Myocyte (in vitro differentiated cells): ENCODE measurements around the gene NANOS3. TPM values are rescaled to one million over a fixed set of nuclear protein-coding genes. Genes with fewer than 3 reads are reported as not detected.
A peak's percentile ranks its signal among the peaks of the same experiment; 100 is the strongest.
"Not testable (repeated sequence)": the region's sequence is repeated elsewhere in the genome, so short reads cannot be mapped to it uniquely, and the experiment has no call there.

Source experiments
- DNase-seq: peaks from one replicate; pipeline ENCODE4 v3.0.0-alpha.2; 2012; ENCODE audit warnings: low read depth
- total RNA-seq: library from RNA; depleted of rRNA; stranded (reverse); fragments of >200 nt; gene quantifications from 2 replicates; pipeline ENCODE4 v1.2.3, GENCODE V29; 2014

Gene NANOS3
- total RNA-seq, 1 donor from 2014 or later: not detected

GRCh38 chr19:13843104-13843921 is 33.6 kb upstream of the NANOS3 start:
- DNase-seq: no peak

- no peak for DNase-seq
These were observed 32.8 kb upstream of the NANOS3 start for GRCh38 chr19:13844130-13844631.

- DNase-seq: peak; percentile 92
These were observed 30.2 kb upstream of the NANOS3 start for GRCh38 chr19:13846557-13847406.

GRCh38 chr19:13847407-13848339 is 29.3 kb upstream of the NANOS3 start:
- DNase-seq: peak; percentile 95

GRCh38 chr19:13848340-13848677 is 28.6 kb upstream of the NANOS3 start:
- no peak for DNase-seq

- peak; percentile 50 for DNase-seq
These were observed 27.9 kb upstream of the NANOS3 start for GRCh38 chr19:13848798-13849676.

GRCh38 chr19:13849991-13850909 is 26.7 kb upstream of the NANOS3 start:
- DNase-seq: peak; percentile 80

GRCh38 chr19:13850910-13851733 is 25.8 kb upstream of the NANOS3 start:
- DNase-seq: peak; percentile 98

GRCh38 chr19:13851734-13852114 is 25.2 kb upstream of the NANOS3 start:
- DNase-seq: not testable (repeated sequence)

- DNase-seq: not testable (repeated sequence)
These were observed 24.7 kb upstream of the NANOS3 start for GRCh38 chr19:13852171-13852707.

- DNase-seq: no peak
These were observed 20.4 kb upstream of the NANOS3 start for GRCh38 chr19:13856497-13856896.

GRCh38 chr19:13859361-13859880 is 17.5 kb upstream of the NANOS3 start:
- no peak for DNase-seq

- no peak for DNase-seq
These were observed 16.1 kb upstream of the NANOS3 start for GRCh38 chr19:13860679-13861391.

GRCh38 chr19:13861392-13861713 is 15.6 kb upstream of the NANOS3 start:
- DNase-seq: no peak

- peak; percentile 92 for DNase-seq
These were observed 15.0 kb upstream of the NANOS3 start for GRCh38 chr19:13861714-13862531.

- no peak for DNase-seq
These were observed 12.8 kb upstream of the NANOS3 start for GRCh38 chr19:13864046-13864666.
